Fibroblast of pulmonary artery (primary cell): Measurements from ENCODE around the gene SLC26A4.

Experiments used
- DNase-seq: peaks from one replicate; pipeline ENCODE4 v3.0.0-alpha.2; 2010; ENCODE audit warnings: low read depth
- H3K4me3 ChIP-seq: replicated peaks from 2 replicates; pipeline ENCODE4 v1.5.1; 2011; ENCODE audit warnings: low read depth, mild to moderate bottlenecking, control low read depth, low read length, moderate library complexity
- CTCF ChIP-seq: IDR thresholded peaks from 2 replicates; pipeline ENCODE4 v1.5.1; 2011; ENCODE audit warnings: mild to moderate bottlenecking, control low read depth, low read length, inconsistent platforms; ENCODE audit errors: missing control alignments

SLC26A4 gene

GRCh38 chr7:107684287-107684686 lies 23.7 kb downstream of the SLC26A4 start:
- no peak for DNase-seq

GRCh38 chr7:107684947-107685463 lies 24.4 kb downstream of the SLC26A4 start:
- no peak overlapping the region for H3K4me3 ChIP-seq
- no peak for DNase-seq
- TF ChIP-seq CTCF, result no peak

More at GRCh38 chr7:107684287-107684686, 23.7 kb downstream of the SLC26A4 start:
- no peak for TF ChIP-seq CTCF
- no peak overlapping the region for H3K4me3 ChIP-seq

GRCh38 chr7:107686816-107687387 lies 26.3 kb downstream of the SLC26A4 start:
- DNase-seq, result no peak
- TF ChIP-seq CTCF, result no peak

GRCh38 chr7:107687656-107688055 lies 27.0 kb downstream of the SLC26A4 start:
- TF ChIP-seq CTCF, result no peak
- DNase-seq, result no peak
- H3K4me3 ChIP-seq, result no peak overlapping the region

More at GRCh38 chr7:107686816-107687387, 26.3 kb downstream of the SLC26A4 start:
- H3K4me3 ChIP-seq, result no peak overlapping the region

- no peak for TF ChIP-seq CTCF
- no peak for DNase-seq
- no peak overlapping the region for H3K4me3 ChIP-seq
Measured at GRCh38 chr7:107689553-107689952, 28.9 kb downstream of the SLC26A4 start.

- no peak for DNase-seq
- no peak for TF ChIP-seq CTCF
Measured at GRCh38 chr7:107690084-107690483, 29.5 kb downstream of the SLC26A4 start.

GRCh38 chr7:107690611-107691010 lies 30.0 kb downstream of the SLC26A4 start:
- TF ChIP-seq CTCF, result peak; percentile 24
- no peak overlapping the region for H3K4me3 ChIP-seq
- DNase-seq, result peak; percentile 74

More at GRCh38 chr7:107690084-107690483, 29.5 kb downstream of the SLC26A4 start:
- H3K4me3 ChIP-seq, result no peak overlapping the region
